H1 (cell line): ENCODE measurements around the gene ERN2. TPM values are rescaled to one million over a fixed set of nuclear protein-coding genes. Genes with fewer than 3 reads are reported as not detected.

Experiments used
- CTCF ChIA-PET: fragments of 300-600 bp; sonication (Branson Sonifier 250); formaldehyde crosslinking; loops from one replicate; lab custom pipeline; 2021; ENCODE audit not compliant: partially characterized antibody; lab: Charles Lee
- POLR2A ChIA-PET: fragments of 300-600 bp; sonication (Branson Sonifier 250); formaldehyde crosslinking; loops from one replicate; lab custom pipeline; 2021; ENCODE audit warnings: inconsistent platforms; ENCODE audit not compliant: partially characterized antibody; lab: Charles Lee
- DNase-seq, 2 experiments: peaks; one replicate each; pipeline versions ENCODE4 v3.0.0 to v3.0.0-alpha.2; 2010 to 2022; ENCODE audit warnings: low spot score in 2 of 2, low read depth in 1 of 2, mixed read lengths in 1 of 2
- FAIRE-seq: peaks from 2 replicates; lab custom pipeline; 2011; peaks lifted over from hg19 to GRCh38; lab: Jason Lieb, UNC
- H2AFZ ChIP-seq: 2 replicates; pipeline ENCODE4 v1.8.1; 2012; ENCODE audit warnings: low read length, inconsistent platforms
- H2AK5ac ChIP-seq: 2 replicates; pipeline ENCODE4 v1.6.1; 2013; ENCODE audit warnings: low read depth, low read length
- H2BK120ac ChIP-seq: replicated peaks from 2 replicates; pipeline ENCODE3; 2013; ENCODE audit warnings: low read depth, low read length, inconsistent platforms
- H2BK12ac ChIP-seq: 2 replicates; pipeline ENCODE4 v1.6.1; 2013; ENCODE audit warnings: low read depth, low read length
- H2BK15ac ChIP-seq: 2 replicates; pipeline ENCODE4 v1.6.1; 2013; ENCODE audit warnings: low read length
- H2BK20ac ChIP-seq: 2 replicates; pipeline ENCODE4 v1.6.1; 2013; ENCODE audit warnings: low read length
- H2BK5ac ChIP-seq: 2 replicates; pipeline ENCODE4 v1.6.1; 2013; ENCODE audit warnings: low read depth, low read length
- H3K14ac ChIP-seq: 2 replicates; pipeline ENCODE4 v1.6.1; 2013; ENCODE audit warnings: inconsistent platforms; ENCODE audit not compliant: insufficient read length
- H3K18ac ChIP-seq: 2 replicates; pipeline ENCODE4 v1.6.1; 2013; ENCODE audit warnings: low read length; ENCODE audit errors: extremely low read depth
- H3K23ac ChIP-seq: 2 replicates; pipeline ENCODE4 v1.6.1; 2013; ENCODE audit warnings: inconsistent platforms; ENCODE audit not compliant: insufficient read length
- H3K23me2 ChIP-seq: 2 replicates; pipeline ENCODE4 v1.6.1; 2013; ENCODE audit warnings: low read depth, low read length
- H3K27ac ChIP-seq: 2 replicates; pipeline ENCODE4 v1.6.1; 2011; ENCODE audit warnings: low read depth, low read length, inconsistent platforms
- H3K27me3 ChIP-seq, 4 experiments: replicated peaks in 1 of 4; 1 replicate in 1 of 4; 2 replicates in 3 of 4; pipeline versions ENCODE4 v1.6.1 to v1.8.1; 2011 to 2013; ENCODE audit warnings: low read length in 3 of 4, mild to moderate bottlenecking in 3 of 4, inconsistent platforms in 2 of 4, mixed read lengths in 2 of 4, moderate library complexity in 1 of 4; ENCODE audit not compliant: control insufficient read depth in 3 of 4, insufficient read depth in 3 of 4; ENCODE audit errors: extremely low read depth in 1 of 4
- H3K36me3 ChIP-seq, 4 experiments: 2 replicates each; pipeline versions ENCODE4 v1.6.1 to v1.8.1; 2011 to 2013; ENCODE audit warnings: mild to moderate bottlenecking in 4 of 4, low read length in 3 of 4, moderate library complexity in 2 of 4, control low read depth in 1 of 4, inconsistent platforms in 1 of 4; ENCODE audit not compliant: insufficient read depth in 4 of 4, control insufficient read depth in 2 of 4
- H3K4ac ChIP-seq: replicated peaks from 2 replicates; pipeline ENCODE3; 2013; ENCODE audit warnings: low read length, low read depth, mixed read lengths, inconsistent platforms; ENCODE audit not compliant: insufficient read length
- H3K4me1 ChIP-seq, 4 experiments: replicated peaks in 1 of 4; 1 replicate in 1 of 4; 2 replicates in 3 of 4; pipeline versions ENCODE4 v1.6.1 to v1.8.1; 2011 to 2013; ENCODE audit warnings: low read length in 3 of 4, inconsistent platforms in 2 of 4, mixed read lengths in 1 of 4; ENCODE audit not compliant: insufficient read depth in 4 of 4, control insufficient read depth in 3 of 4
- H3K4me2 ChIP-seq, 2 experiments: 2 replicates each; pipeline versions ENCODE4 v1.6.1 to v1.8.1; 2011 to 2013; ENCODE audit warnings: low read depth in 2 of 2, low read length in 2 of 2, control low read depth in 1 of 2, inconsistent platforms in 1 of 2, mild to moderate bottlenecking in 1 of 2; ENCODE audit not compliant: insufficient read depth in 1 of 2
- H3K4me3 ChIP-seq, 4 experiments: fragments of 200-600, 300-600 bp in 1 of 4; sonication (generic), shearing (Covaris generic), sonication (Bioruptor Twin) in 1 of 4; 2 replicates each; pipeline versions ENCODE4 v1.5.1 to v1.8.1; 2011 to 2016; ENCODE audit warnings: low read length in 4 of 4, low read depth in 3 of 4, control low read depth in 2 of 4, inconsistent platforms in 2 of 4, mild to moderate bottlenecking in 2 of 4, mixed read lengths in 1 of 4, moderate library complexity in 1 of 4; ENCODE audit not compliant: insufficient read depth in 2 of 4; ENCODE audit errors: extremely low read depth in 1 of 4
- H3K56ac ChIP-seq: replicated peaks from 2 replicates; pipeline ENCODE3; 2013; ENCODE audit warnings: low read depth, mild to moderate bottlenecking, mixed read lengths, low read length, inconsistent platforms; ENCODE audit not compliant: insufficient read length
- H3K79me1 ChIP-seq: 2 replicates; pipeline ENCODE4 v1.6.1; 2013; ENCODE audit warnings: low read depth, low read length, control low read depth
- H3K79me2 ChIP-seq, 2 experiments: 2 replicates each; pipeline versions ENCODE4 v1.6.1 to v1.8.1; 2012 to 2013; ENCODE audit warnings: low read length in 2 of 2, mild to moderate bottlenecking in 2 of 2, inconsistent platforms in 1 of 2; ENCODE audit not compliant: insufficient read depth in 2 of 2, control insufficient read depth in 1 of 2
- H3K9ac ChIP-seq, 4 experiments: replicated peaks in 1 of 4; 1 replicate in 1 of 4; 2 replicates in 3 of 4; pipeline versions ENCODE4 v1.6.1 to v1.8.1; 2011 to 2013; ENCODE audit warnings: low read depth in 3 of 4, low read length in 3 of 4, control low read depth in 2 of 4, mild to moderate bottlenecking in 2 of 4, moderate library complexity in 2 of 4, inconsistent platforms in 1 of 4; ENCODE audit errors: extremely low read depth in 1 of 4
- H3K9me3 ChIP-seq, 2 experiments: 2 replicates each; pipeline versions ENCODE4 v1.6.1 to v1.8.1; 2012 to 2013; ENCODE audit warnings: mild to moderate bottlenecking in 2 of 2, moderate library complexity in 2 of 2, control low read depth in 1 of 2, inconsistent platforms in 1 of 2, low read depth in 1 of 2, low read length in 1 of 2, mixed read lengths in 1 of 2; ENCODE audit not compliant: insufficient read depth in 2 of 2
- H4K20me1 ChIP-seq, 2 experiments: replicated peaks in 1 of 2; 2 replicates each; pipeline versions ENCODE3 to v1.8.1; 2011 to 2013; ENCODE audit warnings: inconsistent platforms in 2 of 2, low read length in 2 of 2, mild to moderate bottlenecking in 1 of 2; ENCODE audit not compliant: insufficient read depth in 2 of 2, control insufficient read depth in 1 of 2
- H4K5ac ChIP-seq: 2 replicates; pipeline ENCODE4 v1.6.1; 2013; ENCODE audit warnings: low read length, low read depth, mixed read lengths, inconsistent platforms; ENCODE audit not compliant: insufficient read length
- H4K8ac ChIP-seq: 2 replicates; pipeline ENCODE4 v1.8.0; 2013; ENCODE audit warnings: mild to moderate bottlenecking, moderate library complexity, low read length, inconsistent platforms; ENCODE audit not compliant: insufficient read depth; ENCODE audit errors: extremely low read depth
- H4K91ac ChIP-seq: replicated peaks from 2 replicates; pipeline ENCODE3; 2013; ENCODE audit warnings: low read length, mixed read lengths, inconsistent platforms; ENCODE audit not compliant: insufficient read length
- JUND ChIP-seq: IDR thresholded peaks from 2 replicates; pipeline ENCODE4 v1.6.1; 2011; ENCODE audit warnings: mild to moderate bottlenecking, improper control_type of control experiment, low read length
- SIN3A ChIP-seq, 2 experiments: IDR thresholded peaks in 1 of 2; conservative IDR thresholded peaks in 1 of 2; 2 replicates each; pipeline ENCODE4 v1.6.1; 2011 to 2012; ENCODE audit warnings: low read length in 2 of 2, improper control_type of control experiment in 1 of 2, low read depth in 1 of 2, mild to moderate bottlenecking in 1 of 2
- SIRT6 ChIP-seq: IDR thresholded peaks from one replicate; pipeline ENCODE4 v1.7.1; 2012; ENCODE audit warnings: low read length, inconsistent platforms
- TEAD4 ChIP-seq: IDR thresholded peaks from 2 replicates; pipeline ENCODE4 v1.6.1; 2012; ENCODE audit warnings: low read depth, low read length, inconsistent platforms, mixed read lengths
- WGBS, 2 experiments: shearing (Covaris generic) in 1 of 2; methylation state at CpG; one replicate each; pipeline versions ENCODE4 v1.1.6 to v1.1.7; 2013 to 2015; ENCODE audit warnings: low lambda C conversion rate in 2 of 2, mixed read lengths in 2 of 2, inconsistent platforms in 1 of 2, low coverage in 1 of 2, missing lambda C conversion rate in 1 of 2; ENCODE audit not compliant: insufficient replicate concordance in 2 of 2, insufficient coverage in 1 of 2, insufficient read length in 1 of 2; ENCODE audit errors: extremely low coverage in 1 of 2, missing lambda C conversion rate in 1 of 2; 5-methylcytosine and 5-hydroxymethylcytosine counted together
- polyA plus RNA-seq, 7 experiments: library from polyadenylated mRNA; depleted of rRNA in 3 of 7; stranded (reverse) in 5 of 7; unstranded in 2 of 7; fragments of >200 nt in 5 of 7; fragments of 200-250 nt in 2 of 7; gene quantifications; 1 replicate in 5 of 7; 2 replicates in 1 of 7; 4 replicates in 1 of 7; pipeline versions ENCODE4 v1.2.1 to v1.2.3, GENCODE V29; 2011 to 2013; ENCODE audit warnings: missing spikeins in 2 of 7, mixed read lengths in 2 of 7
- total RNA-seq: library from RNA; stranded (reverse); fragmentation: NEBNext Ultra II Directional; extraction: Animal tissue kit (Norgen Biotek cat#: 25700); gene quantifications from 2 replicates; pipeline ENCODE4 v1.2.1, GENCODE V29; 2021
- TF ChIP-seq, protein P1 (sequence below): IDR thresholded peaks from 2 replicates; pipeline ENCODE4 v1.6.1; 2012; ENCODE audit warnings: inconsistent platforms

Gene ERN2
- total and polyA plus RNA-seq, 2 of the 8 experiments (the other 6 are each of a cell fraction or from before 2014, with no cell fraction given) = 2.4 to 4.4 TPM

DNA sequence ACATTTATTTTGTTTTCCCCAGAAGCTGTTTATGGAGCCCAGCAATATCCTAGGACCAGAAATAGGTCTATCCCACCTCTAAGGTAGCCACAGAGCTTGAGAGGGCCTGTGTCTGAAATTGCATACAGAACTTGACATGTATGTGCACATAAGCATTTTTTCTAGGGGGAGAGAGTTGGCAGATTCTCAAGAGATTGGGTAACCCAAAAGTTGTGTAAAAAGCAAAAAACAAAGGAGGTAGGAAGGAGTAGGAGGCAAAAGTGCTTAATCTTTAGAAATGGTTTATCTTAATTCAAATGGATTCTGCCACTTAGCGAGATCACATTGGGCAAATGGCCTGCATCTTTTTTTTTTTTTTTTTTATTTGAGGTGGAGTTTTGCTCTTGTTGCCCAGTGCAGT lies 30.8 kb downstream of the ERN2 start:
- peaks cover 2 to 8% (median 7%) of the 10 kb centered on the region in 4 experiments; a peak in 4 of 7 replicates for H3K4me1 ChIP-seq
- no peaks in the 10 kb centered on the region for H3K9me3 ChIP-seq
- H2BK12ac ChIP-seq = no peak overlapping the region
- peaks cover 20% of the 10 kb centered on the region for H3K79me1 ChIP-seq
- no peak overlapping the region for H4K5ac ChIP-seq
- H3K27ac ChIP-seq = no peak overlapping the region
- no peak overlapping the region for H2BK120ac ChIP-seq
- FAIRE-seq = no peak
- ChIA-PET CTCF (interaction anchor here (2.6 kb wide), 1 partner anchor 9 kb away, joined by 6 read pairs; no protein-coding TSS in a partner anchor), POLR2A (interaction anchor here (1.5 to 13.1 kb wide), 5 partner anchors 10 to 52 kb away, joined by 3 to 230 read pairs (median 5); no protein-coding TSS in a partner anchor)
- no peak overlapping the region for H2AK5ac ChIP-seq
- no peak overlapping the region for H3K9ac ChIP-seq
- peaks cover 16 to 39% of the 10 kb centered on the region in 2 experiments for H3K79me2 ChIP-seq
- no peak overlapping the region for H2BK5ac ChIP-seq
- H3K4ac ChIP-seq = no peak overlapping the region
- H3K4me3 ChIP-seq = no peak overlapping the region
- H3K14ac ChIP-seq = no peak overlapping the region
- H2BK15ac ChIP-seq = no peak overlapping the region
- H3K23me2 ChIP-seq = peaks cover 11% of the 10 kb centered on the region; the same call in 1 of the 2 replicates
- no peak overlapping the region for H3K23ac ChIP-seq
- H2BK20ac ChIP-seq = no peak overlapping the region
- no peak overlapping the region; a peak in 1 of 4 replicates for H3K4me2 ChIP-seq
- no peak overlapping the region for H3K18ac ChIP-seq
- no peaks in the 10 kb centered on the region for H3K27me3 ChIP-seq
- TF ChIP-seq JUND = no peak
- TF ChIP-seq SIN3A (conservative IDR thresholded peaks at IDR 0.05 in 1 of 2, IDR thresholded peaks at IDR 0.05 in 1 of 2; ENCODE audit: low read depth in 1 of 2, low read length in 2 of 2) = no peak
- TF ChIP-seq, protein P1, sequence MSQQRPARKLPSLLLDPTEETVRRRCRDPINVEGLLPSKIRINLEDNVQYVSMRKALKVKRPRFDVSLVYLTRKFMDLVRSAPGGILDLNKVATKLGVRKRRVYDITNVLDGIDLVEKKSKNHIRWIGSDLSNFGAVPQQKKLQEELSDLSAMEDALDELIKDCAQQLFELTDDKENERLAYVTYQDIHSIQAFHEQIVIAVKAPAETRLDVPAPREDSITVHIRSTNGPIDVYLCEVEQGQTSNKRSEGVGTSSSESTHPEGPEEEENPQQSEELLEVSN = no peak
- no peak for TF ChIP-seq TEAD4
- TF ChIP-seq SIRT6 = no peak
- DNase-seq = no peak
- H4K8ac ChIP-seq = no peak overlapping the region
- peaks cover 27 to 69% (median 48%) of the 10 kb centered on the region in 4 experiments for H3K36me3 ChIP-seq
- peaks cover 3 to 14% of the 10 kb centered on the region in 2 experiments for H4K20me1 ChIP-seq
- no peak overlapping the region for H4K91ac ChIP-seq
- no peak overlapping the region for H3K56ac ChIP-seq
- H2AFZ ChIP-seq = no peak overlapping the region
- 83% methylated on average over 1 of the region's 1 CpG; no CpG with 5 or more reads in 1 of the 2 experiments for WGBS, 2 experiments
